Measurements from ENCODE around the gene STK31. TPM values are rescaled to one million over a fixed set of nuclear protein-coding genes. Genes with fewer than 3 reads are reported as not detected.

STK31 gene, protein sequence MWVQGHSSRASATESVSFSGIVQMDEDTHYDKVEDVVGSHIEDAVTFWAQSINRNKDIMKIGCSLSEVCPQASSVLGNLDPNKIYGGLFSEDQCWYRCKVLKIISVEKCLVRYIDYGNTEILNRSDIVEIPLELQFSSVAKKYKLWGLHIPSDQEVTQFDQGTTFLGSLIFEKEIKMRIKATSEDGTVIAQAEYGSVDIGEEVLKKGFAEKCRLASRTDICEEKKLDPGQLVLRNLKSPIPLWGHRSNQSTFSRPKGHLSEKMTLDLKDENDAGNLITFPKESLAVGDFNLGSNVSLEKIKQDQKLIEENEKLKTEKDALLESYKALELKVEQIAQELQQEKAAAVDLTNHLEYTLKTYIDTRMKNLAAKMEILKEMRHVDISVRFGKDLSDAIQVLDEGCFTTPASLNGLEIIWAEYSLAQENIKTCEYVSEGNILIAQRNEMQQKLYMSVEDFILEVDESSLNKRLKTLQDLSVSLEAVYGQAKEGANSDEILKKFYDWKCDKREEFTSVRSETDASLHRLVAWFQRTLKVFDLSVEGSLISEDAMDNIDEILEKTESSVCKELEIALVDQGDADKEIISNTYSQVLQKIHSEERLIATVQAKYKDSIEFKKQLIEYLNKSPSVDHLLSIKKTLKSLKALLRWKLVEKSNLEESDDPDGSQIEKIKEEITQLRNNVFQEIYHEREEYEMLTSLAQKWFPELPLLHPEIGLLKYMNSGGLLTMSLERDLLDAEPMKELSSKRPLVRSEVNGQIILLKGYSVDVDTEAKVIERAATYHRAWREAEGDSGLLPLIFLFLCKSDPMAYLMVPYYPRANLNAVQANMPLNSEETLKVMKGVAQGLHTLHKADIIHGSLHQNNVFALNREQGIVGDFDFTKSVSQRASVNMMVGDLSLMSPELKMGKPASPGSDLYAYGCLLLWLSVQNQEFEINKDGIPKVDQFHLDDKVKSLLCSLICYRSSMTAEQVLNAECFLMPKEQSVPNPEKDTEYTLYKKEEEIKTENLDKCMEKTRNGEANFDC
- not detected in 2 replicates for total RNA-seq

DNA sequence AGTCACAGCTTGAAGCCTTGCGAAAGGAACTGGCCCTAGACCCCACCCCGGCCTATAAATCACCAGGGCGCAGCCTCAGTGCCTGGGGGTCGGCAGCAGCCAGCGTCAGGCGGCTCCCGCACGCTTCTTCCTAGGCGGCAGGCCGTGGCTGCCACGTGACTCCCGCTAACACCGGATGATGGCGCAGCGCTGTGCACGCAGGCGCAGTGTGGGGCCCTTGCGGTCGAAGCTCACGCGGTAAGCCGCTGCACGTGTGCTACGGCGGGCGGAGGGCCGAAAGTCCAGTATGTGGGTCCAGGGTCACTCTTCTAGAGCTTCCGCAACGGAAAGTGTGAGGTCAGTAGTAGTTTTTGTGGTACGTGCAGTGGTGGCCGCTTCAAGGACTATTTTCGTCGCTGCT, at the start of gene STK31:
Gene STK31, plus strand, starts transcription at position 220 of the 400 bp plus-strand sequence. Its CDS starts 67 bp downstream, at position 287.

DNA sequence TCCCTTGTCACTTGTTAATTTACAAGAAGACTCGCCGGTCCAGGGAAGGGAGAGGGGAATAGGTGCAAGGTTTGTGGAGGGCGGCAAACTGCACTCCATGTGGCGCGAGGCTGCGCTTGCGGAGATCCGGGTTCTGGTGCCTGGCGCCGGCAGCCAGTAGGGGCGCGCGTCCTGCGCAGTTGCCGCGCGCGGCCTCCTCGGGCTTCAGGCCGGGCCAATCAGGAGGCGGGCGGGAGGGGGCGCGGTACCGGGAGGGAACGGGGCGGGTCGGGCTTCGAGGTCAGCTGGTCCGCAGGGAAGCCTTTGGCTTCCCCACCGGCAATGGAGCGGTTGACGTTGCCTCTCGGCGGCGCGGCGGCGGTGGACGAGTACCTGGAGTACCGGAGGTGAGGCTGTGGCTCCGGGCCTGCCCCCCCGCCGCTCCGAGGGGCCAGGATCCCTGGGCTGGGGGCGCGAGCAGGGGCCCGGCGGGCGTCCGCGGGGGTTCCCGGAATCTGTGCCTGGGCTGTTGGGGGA, 30.1 kb upstream of the STK31 start, which contains the start of gene FAM221A:
Gene FAM221A, plus strand, starts transcription at position 302 of the 516 bp plus-strand sequence. Its CDS starts 20 bp downstream, at position 322.

Other genes starting within 250 kb of the STK31 start
- 22.0 and 28.0 TPM in 2 replicates for gene IGF2BP3, start 239.7 kb upstream of the STK31 start, total RNA-seq
- gene TRA2A, start 178.2 kb upstream of the STK31 start, total RNA-seq = 14.4 and 21.2 TPM in 2 replicates
- 4.0 and 8.3 TPM in 2 replicates for gene CCDC126, start 112.8 kb upstream of the STK31 start, total RNA-seq
- gene FAM221A, start 30.0 kb upstream of the STK31 start, total RNA-seq = 0.14 and 0.21 TPM in 2 replicates

Measured in airway epithelial cell (primary cell).